ENCODE measurements around the gene CEBPG. TPM values are rescaled to one million over a fixed set of nuclear protein-coding genes. Genes with fewer than 3 reads are reported as not detected.

Gene CEBPG
- total RNA-seq, 1 experiment from 2014 or later: 91.3 TPM

GRCh38 chr19:33388231-33388724 is 14.8 kb downstream of the CEBPG start:
- H3K4me1 Mint-ChIP-seq (ENCODE audit: insufficient read depth, unreplicated experiment): no peaks in the 10 kb centered on the region
- no peaks in the 10 kb centered on the region for H3K9me3 Mint-ChIP-seq (ENCODE audit: unreplicated experiment)
- intact Hi-C loops (cut with micrococcal nuclease): no loop called here
- H3K27ac Mint-ChIP-seq (ENCODE audit: low read depth, unreplicated experiment): no peak overlapping the region
- POLR2A ChIA-PET: interaction anchor here (1.1 to 1.6 kb wide), 2 partner anchors 14 to 40 kb away, joined by 3 to 4 read pairs; no protein-coding TSS in a partner anchor
- BruUV-seq (replicated peaks): no TSS peak
- H3K4me3 Mint-ChIP-seq (ENCODE audit: unreplicated experiment): no peak overlapping the region
- CTCF ChIA-PET: interaction anchor here (0.6 to 2.3 kb wide), 8 partner anchors 12 to 154 kb away, joined by 3 to 7 read pairs (median 3); no protein-coding TSS in a partner anchor
- no peak for TF ChIP-seq CTCF (IDR thresholded peaks at IDR 0.05; ENCODE audit: unreplicated experiment)
- H3K36me3 Mint-ChIP-seq (ENCODE audit: insufficient read depth, unreplicated experiment): peaks cover 25% of the 10 kb centered on the region
- no peaks in the 10 kb centered on the region for H3K27me3 Mint-ChIP-seq (ENCODE audit: insufficient read depth, unreplicated experiment)
- DNase-seq (ENCODE audit: unreplicated experiment): no peak

- CTCF ChIA-PET: interaction anchor here (0.6 to 2.3 kb wide), 7 partner anchors 13 to 154 kb away, joined by 3 to 7 read pairs (median 3); no protein-coding TSS in a partner anchor
- BruUV-seq (replicated peaks): no TSS peak
- TF ChIP-seq CTCF (IDR thresholded peaks at IDR 0.05; ENCODE audit: unreplicated experiment): no peak
- H3K27me3 Mint-ChIP-seq (ENCODE audit: insufficient read depth, unreplicated experiment): no peaks in the 10 kb centered on the region
- intact Hi-C loops (cut with micrococcal nuclease): no loop called here
- H3K4me3 Mint-ChIP-seq (ENCODE audit: unreplicated experiment): no peak overlapping the region
- peaks cover 23% of the 10 kb centered on the region for H3K36me3 Mint-ChIP-seq (ENCODE audit: insufficient read depth, unreplicated experiment)
- no peak for DNase-seq (ENCODE audit: unreplicated experiment)
- H3K4me1 Mint-ChIP-seq (ENCODE audit: insufficient read depth, unreplicated experiment): peaks cover 6% of the 10 kb centered on the region
- no peaks in the 10 kb centered on the region for H3K9me3 Mint-ChIP-seq (ENCODE audit: unreplicated experiment)
- no peak overlapping the region for H3K27ac Mint-ChIP-seq (ENCODE audit: low read depth, unreplicated experiment)
- POLR2A ChIA-PET: interaction anchor here (1.1 to 1.6 kb wide), 2 partner anchors 14 to 40 kb away, joined by 3 to 4 read pairs; no protein-coding TSS in a partner anchor
Measured at GRCh38 chr19:33388725-33389420, 15.4 kb downstream of the CEBPG start.

- CTCF ChIA-PET: interaction anchor here (1.1 to 2.3 kb wide), 2 partner anchors 17 to 26 kb away, joined by 5 to 7 read pairs; no protein-coding TSS in a partner anchor
- H3K27ac Mint-ChIP-seq (ENCODE audit: low read depth, unreplicated experiment): no peak overlapping the region
- intact Hi-C loops (cut with micrococcal nuclease): loop anchor here (5.0 kb wide), 1 partner anchor 87 kb away; the partner anchor contains the start of gene CEBPA
- no peak overlapping the region for H3K4me3 Mint-ChIP-seq (ENCODE audit: unreplicated experiment)
- H3K36me3 Mint-ChIP-seq (ENCODE audit: insufficient read depth, unreplicated experiment): peaks cover 18% of the 10 kb centered on the region
- peaks cover 10% of the 10 kb centered on the region for H3K4me1 Mint-ChIP-seq (ENCODE audit: insufficient read depth, unreplicated experiment)
- H3K27me3 Mint-ChIP-seq (ENCODE audit: insufficient read depth, unreplicated experiment): no peaks in the 10 kb centered on the region
- no peaks in the 10 kb centered on the region for H3K9me3 Mint-ChIP-seq (ENCODE audit: unreplicated experiment)
- no TSS peak for BruUV-seq (replicated peaks)
- no peak for DNase-seq (ENCODE audit: unreplicated experiment)
- POLR2A ChIA-PET: interaction anchor here (0.8 to 1.6 kb wide), 2 partner anchors 15 to 39 kb away, joined by 3 to 4 read pairs; no protein-coding TSS in a partner anchor
- no peak for TF ChIP-seq CTCF (IDR thresholded peaks at IDR 0.05; ENCODE audit: unreplicated experiment)
Measured at GRCh38 chr19:33389421-33390100, 16.1 kb downstream of the CEBPG start.

Data from MCF 10A (cell line).